A549 (cell line): ENCODE measurements around the gene CFAP161. TPM values are rescaled to one million over a fixed set of nuclear protein-coding genes. Genes with fewer than 3 reads are reported as not detected.

Experiments used
- ATAC-seq, 2 experiments: fragments of 200-7000 bp in 1 of 2; fragments of >200 bp in 1 of 2; cut with Nextera tagmentation in 1 of 2; cut with Tn5 transposase in 1 of 2; 3 replicates each; pipeline versions ENCODE4 v1.8.0 to v1.9.1; 2018 to 2020; ENCODE audit warnings: mild to moderate bottlenecking in 1 of 2, moderate library complexity in 1 of 2
- CTCF ChIA-PET: fragments of 300-600 bp; sonication (Branson Sonifier 250); formaldehyde crosslinking; extraction: SDS; loops from one replicate; lab custom pipeline; 2021; ENCODE audit warnings: antibody characterized with exemption, inconsistent platforms; lab: Yijun Ruan, JAX
- POLR2A ChIA-PET: fragments of 350-600 bp; formaldehyde crosslinking; extraction: SDS; loops from one replicate; lab custom pipeline; 2021; ENCODE audit warnings: antibody characterized with exemption, inconsistent platforms; lab: Yijun Ruan, JAX
- DNase-seq, 2 experiments: peaks; one replicate each; pipeline versions ENCODE4 v3.0.0 to v3.0.0-alpha.2; 2011 to 2016; ENCODE audit warnings: low read depth in 1 of 2, low spot score in 1 of 2
- FAIRE-seq: peaks from 2 replicates; lab custom pipeline; 2011; peaks lifted over from hg19 to GRCh38; lab: Jason Lieb, UNC
- H3K27ac ChIP-seq, 2 experiments: fragments of >200 bp; sonication (Bioruptor Twin); formaldehyde crosslinking; 3 replicates each; pipeline ENCODE4 v1.5.1; 2016 to 2017
- H3K4me1 ChIP-seq: fragments of >200 bp; sonication (Bioruptor Twin); formaldehyde crosslinking; 3 replicates; pipeline ENCODE4 v1.6.1; 2016
- H3K4me2 ChIP-seq: fragments of >200 bp; sonication (Bioruptor Twin); formaldehyde crosslinking; 3 replicates; pipeline ENCODE4 v1.6.1; 2016
- H3K4me3 ChIP-seq: fragments of >200 bp; sonication (Bioruptor Twin); formaldehyde crosslinking; 3 replicates; pipeline ENCODE4 v1.5.1; 2016
- H3K9me3 ChIP-seq: fragments of >200 bp; sonication (Bioruptor Twin); formaldehyde crosslinking; 3 replicates; pipeline ENCODE4 v1.6.1; 2016
- BHLHE40 ChIP-seq: IDR thresholded peaks from 2 replicates; pipeline ENCODE4 v1.6.1; 2012; ENCODE audit warnings: low read depth, low read length, inconsistent platforms
- CEBPB ChIP-seq, 2 experiments: fragments of >200 bp in 1 of 2; sonication (Bioruptor Twin) in 1 of 2; formaldehyde crosslinking in 1 of 2; IDR thresholded peaks; 2 replicates each; pipeline ENCODE4 v1.6.1; 2012 to 2016
- CHD2 ChIP-seq: fragments of 150-350 bp; IDR thresholded peaks from 2 replicates; pipeline ENCODE4 v1.6.1; 2014; ENCODE audit warnings: low read length; ENCODE audit not compliant: partially characterized antibody
- CHD4 ChIP-seq: fragments of 200-600 bp; sonication (generic); IDR thresholded peaks from 2 replicates; pipeline ENCODE4 v1.6.1; 2016; ENCODE audit warnings: antibody characterized with exemption, mild to moderate bottlenecking, borderline replicate concordance
- HDAC2 ChIP-seq: fragments of 200-600 bp; sonication (generic); IDR thresholded peaks from 2 replicates; pipeline ENCODE4 v1.6.1; 2016
- HMGXB4 ChIP-seq: fragments of 250-450 bp; sonication (Bioruptor Pico); IDR thresholded peaks from 2 replicates; pipeline ENCODE4 v1.5.0; 2021; ENCODE audit warnings: mild to moderate bottlenecking, moderate library complexity, borderline replicate concordance
- HOXB13 ChIP-seq: fragments of 250-450 bp; sonication (Bioruptor Pico); IDR thresholded peaks from 2 replicates; pipeline ENCODE4 v1.5.0; 2020; ENCODE audit warnings: low read depth, mild to moderate bottlenecking, moderate library complexity
- JUN ChIP-seq, 2 experiments: fragments of >200 bp; sonication (Bioruptor Twin); formaldehyde crosslinking; IDR thresholded peaks; 2 replicates in 1 of 2; 3 replicates in 1 of 2; pipeline ENCODE4 v1.6.1; 2016 to 2017
- KDM5A ChIP-seq: fragments of 200-600 bp; sonication (generic); IDR thresholded peaks from 2 replicates; pipeline ENCODE4 v1.6.1; 2016; ENCODE audit warnings: antibody characterized with exemption, mild to moderate bottlenecking
- MAZ ChIP-seq: fragments of 150-350 bp; IDR thresholded peaks from 2 replicates; pipeline ENCODE4 v1.6.1; 2014; ENCODE audit warnings: antibody characterized with exemption, low read depth, low read length, borderline replicate concordance
- MYC ChIP-seq: IDR thresholded peaks from 2 replicates; pipeline ENCODE4 v1.6.1; 2012; ENCODE audit warnings: mild to moderate bottlenecking, inconsistent platforms, low read length, improper control_type of control experiment, borderline replicate concordance
- RAD21 ChIP-seq, 2 experiments: fragments of >200 bp in 1 of 2; sonication (Bioruptor Twin) in 1 of 2; formaldehyde crosslinking in 1 of 2; IDR thresholded peaks in 1 of 2; conservative IDR thresholded peaks in 1 of 2; 2 replicates in 1 of 2; 3 replicates in 1 of 2; pipeline ENCODE4 v1.6.1; 2012 to 2018; ENCODE audit warnings: inconsistent platforms in 1 of 2
- RNF2 ChIP-seq: fragments of 200-600 bp; sonication (generic); IDR thresholded peaks from 2 replicates; pipeline ENCODE4 v1.6.1; 2016; ENCODE audit warnings: low read depth, mild to moderate bottlenecking, antibody characterized with exemption, moderate library complexity, borderline replicate concordance
- SMC3 ChIP-seq: fragments of >200 bp; sonication (Bioruptor Twin); formaldehyde crosslinking; IDR thresholded peaks from 3 replicates; pipeline ENCODE4 v1.6.1; 2018; ENCODE audit warnings: inconsistent platforms
- SREBF2 ChIP-seq: fragments of 450-650 bp; IDR thresholded peaks from 2 replicates; pipeline ENCODE4 v1.6.1; 2014; ENCODE audit warnings: mild to moderate bottlenecking, moderate library complexity
- ZC3H11A ChIP-seq: fragments of 450-650 bp; IDR thresholded peaks from 2 replicates; pipeline ENCODE4 v1.6.1; 2014; ENCODE audit warnings: antibody characterized with exemption, mild to moderate bottlenecking
- ZSCAN20 ChIP-seq: fragments of 250-450 bp; sonication (Bioruptor Pico); IDR thresholded peaks from 2 replicates; pipeline ENCODE4 v1.8.0; 2022; ENCODE audit warnings: mild to moderate bottlenecking, moderate library complexity
- WGBS: methylation state at CpG from one replicate; pipeline ENCODE4 v1.1.6; 2017; ENCODE audit errors: missing lambda C conversion rate; 5-methylcytosine and 5-hydroxymethylcytosine counted together
- polyA plus RNA-seq, 4 experiments: library from polyadenylated mRNA; depleted of rRNA in 3 of 4; stranded (reverse); fragments of >200 nt; fragmentation: RNase III in 1 of 4; extraction: RNeasy Plus Mini Kit Qiagen cat#74134 plus additional on column Dnase treatment in 1 of 4; gene quantifications; 2 replicates in 3 of 4; 3 replicates in 1 of 4; pipeline ENCODE4 v1.2.3, GENCODE V29; 2011 to 2017
- TF ChIP-seq, protein P1 (sequence below): fragments of >200 bp; sonication (Bioruptor Twin); formaldehyde crosslinking; IDR thresholded peaks from 3 replicates; pipeline ENCODE4 v1.5.1; 2016

CFAP161 gene
- polyA plus RNA-seq, 2 of the 4 experiments (the other 2 are of a cell fraction): not detected

DNA sequence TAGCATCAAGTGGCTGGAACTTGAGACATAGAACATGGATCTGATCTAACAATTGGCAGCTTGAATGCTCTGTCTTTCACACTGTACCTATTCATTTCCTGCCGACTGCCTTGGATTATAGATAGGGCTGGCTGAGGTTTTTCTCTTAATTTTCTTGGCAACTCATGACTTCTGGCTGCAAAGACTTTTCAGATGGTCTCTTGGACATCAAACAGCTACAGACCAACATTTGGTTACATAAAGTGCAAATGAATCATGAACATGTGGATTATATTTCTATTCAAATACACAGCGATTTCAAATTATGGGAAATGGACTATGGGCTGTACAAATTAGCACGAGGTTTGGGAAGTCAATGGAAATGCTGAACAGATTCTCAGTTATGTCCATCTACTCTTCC is 36.4 kb downstream of the CFAP161 start:
- Histone ChIP-seq H3K4me3 (no peak overlapping the region), H3K4me1 (no peaks in the 10 kb centered on the region), H3K4me2 (no peak overlapping the region), H3K9me3 (no peaks in the 10 kb centered on the region), H3K27ac (no peak overlapping the region)
- no peak for DNase-seq
- no peak for TF ChIP-seq SREBF2
- ATAC-seq: no peak
- no peak for FAIRE-seq
- ChIA-PET CTCF (interaction anchor here (1.0 to 4.7 kb wide), 2 partner anchors 16 to 96 kb away, joined by 3 to 26 read pairs; no protein-coding TSS in a partner anchor), POLR2A (no interaction called here)
- WGBS: 2% methylated on average over 3 of the region's 3 CpGs

- H3K9me3 ChIP-seq: no peaks in the 10 kb centered on the region
- no peak overlapping the region for H3K27ac ChIP-seq
- TF ChIP-seq MYC: no peak
- TF ChIP-seq CHD4: no peak
- TF ChIP-seq JUN (IDR thresholded peaks at IDR 0.05): no peak
- TF ChIP-seq BHLHE40: no peak
- TF ChIP-seq RAD21 (conservative IDR thresholded peaks at IDR 0.05 in 1 of 2, IDR thresholded peaks at IDR 0.05 in 1 of 2): no peak
- TF ChIP-seq, protein P1, sequence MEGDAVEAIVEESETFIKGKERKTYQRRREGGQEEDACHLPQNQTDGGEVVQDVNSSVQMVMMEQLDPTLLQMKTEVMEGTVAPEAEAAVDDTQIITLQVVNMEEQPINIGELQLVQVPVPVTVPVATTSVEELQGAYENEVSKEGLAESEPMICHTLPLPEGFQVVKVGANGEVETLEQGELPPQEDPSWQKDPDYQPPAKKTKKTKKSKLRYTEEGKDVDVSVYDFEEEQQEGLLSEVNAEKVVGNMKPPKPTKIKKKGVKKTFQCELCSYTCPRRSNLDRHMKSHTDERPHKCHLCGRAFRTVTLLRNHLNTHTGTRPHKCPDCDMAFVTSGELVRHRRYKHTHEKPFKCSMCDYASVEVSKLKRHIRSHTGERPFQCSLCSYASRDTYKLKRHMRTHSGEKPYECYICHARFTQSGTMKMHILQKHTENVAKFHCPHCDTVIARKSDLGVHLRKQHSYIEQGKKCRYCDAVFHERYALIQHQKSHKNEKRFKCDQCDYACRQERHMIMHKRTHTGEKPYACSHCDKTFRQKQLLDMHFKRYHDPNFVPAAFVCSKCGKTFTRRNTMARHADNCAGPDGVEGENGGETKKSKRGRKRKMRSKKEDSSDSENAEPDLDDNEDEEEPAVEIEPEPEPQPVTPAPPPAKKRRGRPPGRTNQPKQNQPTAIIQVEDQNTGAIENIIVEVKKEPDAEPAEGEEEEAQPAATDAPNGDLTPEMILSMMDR: no peak
- no peak for TF ChIP-seq MAZ
- no peak for TF ChIP-seq ZSCAN20 (CRISPR knock-in tag)
- no peak for TF ChIP-seq HMGXB4
- no peak for TF ChIP-seq SMC3
- TF ChIP-seq HOXB13 (CRISPR knock-in tag): no peak
- no peak for TF ChIP-seq CHD2
- no peak for TF ChIP-seq CEBPB (IDR thresholded peaks at IDR 0.05)
- TF ChIP-seq RNF2: no peak
- ATAC-seq (no peak), DNase-seq (no peak), FAIRE-seq (no peak)
- H3K4me1 ChIP-seq: no peaks in the 10 kb centered on the region
- CTCF ChIA-PET: interaction anchor here (4.7 kb wide), 1 partner anchor 95 kb away, joined by 26 read pairs; no protein-coding TSS in a partner anchor
- no peak overlapping the region for H3K4me3 ChIP-seq
- H3K4me2 ChIP-seq: no peak overlapping the region
- POLR2A ChIA-PET: no interaction called here
Observed at GRCh38 chr15:81171286-81171685, 37.2 kb downstream of the CFAP161 start.

DNA sequence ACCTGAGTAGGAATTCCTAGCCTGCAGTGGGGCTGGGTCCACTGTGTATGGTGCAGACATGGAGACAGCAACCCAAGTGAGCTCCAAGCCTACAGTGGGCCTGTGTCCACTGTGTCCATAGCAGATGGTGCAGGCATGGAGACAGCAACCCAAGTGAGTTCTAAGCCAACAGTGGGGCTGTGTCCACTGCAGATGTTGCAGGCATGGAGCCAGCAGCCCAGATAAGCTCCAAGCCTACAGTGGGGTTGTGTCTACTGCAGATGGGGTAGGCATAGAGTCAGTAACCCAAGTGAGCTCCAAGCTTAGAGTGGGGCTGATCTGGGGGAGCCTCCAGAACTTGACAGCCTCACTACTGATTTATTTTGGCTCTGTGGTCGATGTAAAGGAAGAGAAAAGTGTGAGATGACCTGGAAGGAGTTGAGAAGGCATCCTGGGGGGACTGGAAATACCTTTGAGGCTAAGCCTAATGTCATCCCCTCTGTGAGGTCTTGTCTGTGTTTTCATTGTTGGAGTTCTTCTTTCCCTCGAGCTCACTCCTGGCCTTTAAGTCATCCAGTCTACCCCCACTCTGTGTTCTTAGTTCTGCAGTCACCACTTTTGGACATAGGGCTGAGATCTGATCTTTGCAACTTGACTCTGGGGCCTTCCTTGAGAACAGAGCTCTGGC is 40.2 kb downstream of the CFAP161 start:
- FAIRE-seq: no peak
- Histone ChIP-seq H3K4me1 (no peaks in the 10 kb centered on the region), H3K27ac (no peak overlapping the region), H3K4me2 (no peak overlapping the region), H3K4me3 (no peak overlapping the region), H3K9me3 (no peaks in the 10 kb centered on the region)
- POLR2A ChIA-PET: no interaction called here
- CTCF ChIA-PET: interaction anchor here (0.6 to 2.0 kb wide), 4 partner anchors 18 to 1947 kb away, joined by 3 to 10 read pairs (median 6); no protein-coding TSS in a partner anchor
- WGBS: 2% methylated on average over 2 of the region's 2 CpGs
- no peak for ATAC-seq
- no peak for DNase-seq
- TF ChIP-seq KDM5A: no peak
- no peak for TF ChIP-seq HDAC2
- TF ChIP-seq ZC3H11A: no peak
- no peak for TF ChIP-seq BHLHE40
